ENCODE results near the gene GPATCH2L.

The GPATCH2L gene

GRCh38 chr14:76257842-76258397 is 106.2 kb downstream of the GPATCH2L start:
- no peak for DNase-seq

DNA sequence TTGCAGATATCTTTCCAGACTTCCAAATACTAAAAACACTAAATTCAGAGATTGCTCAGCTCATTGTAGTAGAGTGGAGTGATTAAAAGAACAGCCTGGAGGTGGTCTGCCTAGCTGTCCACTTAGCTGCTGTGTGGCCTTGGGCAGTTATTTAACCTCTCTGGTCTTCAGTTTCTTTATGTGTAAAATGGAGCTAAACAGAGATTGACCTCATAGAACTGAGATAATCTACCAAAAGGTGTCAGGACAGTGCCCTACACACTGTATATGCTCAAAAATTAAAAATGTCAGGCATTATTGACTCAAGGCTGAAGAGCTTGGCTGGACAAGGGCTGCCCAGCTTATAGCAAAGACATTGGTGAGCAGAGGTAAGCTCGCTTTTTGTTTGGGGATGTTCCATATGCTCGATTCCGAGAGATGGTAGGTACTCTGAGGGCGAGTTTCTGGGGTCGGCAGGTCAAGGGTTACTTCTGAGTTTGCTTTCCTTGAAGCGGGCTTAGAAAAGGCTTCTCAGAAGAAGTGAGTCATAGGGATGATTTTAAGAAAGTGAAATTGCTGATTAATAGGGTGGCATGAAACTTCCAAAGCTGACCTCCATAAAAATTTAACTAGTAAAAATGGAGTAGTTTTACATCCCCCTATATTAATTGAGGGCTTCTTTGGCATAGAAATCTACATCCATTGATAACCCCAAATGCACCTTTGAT is 107.5 kb downstream of the GPATCH2L start:
- no peak for DNase-seq

DNA sequence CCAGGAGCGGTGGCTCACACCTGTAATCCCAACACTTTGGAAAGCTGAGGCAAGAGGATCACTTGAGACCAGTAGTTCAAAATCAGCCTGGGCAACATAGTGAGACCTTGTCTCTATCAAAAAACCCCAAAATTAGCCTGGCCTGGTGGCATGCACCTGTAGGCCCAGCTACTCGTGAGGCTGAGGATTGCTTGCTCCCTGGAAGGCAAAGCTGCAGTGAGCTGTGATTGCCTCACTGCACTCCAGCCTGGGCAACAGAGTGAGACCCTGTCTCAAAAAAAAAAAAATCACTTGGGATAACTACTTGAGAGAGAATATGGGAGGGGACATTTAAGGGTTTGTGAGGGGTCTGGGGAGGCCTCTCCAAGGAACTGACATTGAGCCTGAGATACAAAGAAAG is 109.0 kb downstream of the GPATCH2L start:
- DNase-seq: no peak

DNA sequence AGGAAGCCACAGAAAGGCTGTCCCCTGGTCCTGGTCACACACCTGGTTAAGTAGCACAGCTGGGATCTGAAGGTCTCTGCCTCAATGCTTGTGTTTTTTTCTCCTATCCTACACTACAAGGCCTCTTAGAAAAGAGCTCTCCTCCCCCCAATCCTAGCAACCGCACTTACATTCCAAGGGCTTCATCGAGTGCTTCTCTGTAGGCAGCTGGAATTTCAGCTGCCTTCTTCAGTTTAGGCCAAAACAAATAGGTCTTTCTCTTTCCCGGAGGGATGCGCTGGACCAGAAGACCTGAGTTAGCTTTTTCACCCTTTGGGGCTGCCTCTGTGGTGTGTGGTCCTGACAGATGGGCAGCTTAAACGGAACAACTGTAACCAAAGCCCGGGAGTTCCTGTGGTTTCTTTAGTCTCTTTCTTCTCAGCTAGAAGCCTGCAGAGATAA is 109.7 kb downstream of the GPATCH2L start:
- no peak for DNase-seq

DNA sequence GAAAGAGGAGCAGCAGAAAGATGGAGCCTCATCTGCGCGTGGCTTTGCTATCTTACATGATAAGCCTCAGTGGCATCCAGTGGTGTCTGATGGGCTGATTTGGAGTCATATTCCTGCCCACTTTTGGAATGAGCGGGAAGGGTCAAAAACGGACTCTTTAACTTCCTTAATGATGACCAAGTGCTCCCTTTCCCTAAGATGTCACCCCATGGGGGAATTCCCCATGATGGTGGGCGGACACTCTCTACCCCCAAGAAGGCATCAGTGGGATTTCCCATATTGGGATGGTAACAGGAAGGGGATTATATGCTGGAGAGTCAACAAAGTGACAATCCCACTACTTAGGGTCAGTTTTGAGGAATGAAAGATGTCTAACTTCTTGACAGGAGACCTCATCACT is 110.9 kb downstream of the GPATCH2L start:
- no peak for DNase-seq

Data from DMS153 (cell line).